Aorta (tissue), 5 donors: Measurements from ENCODE around the gene TTC7B. TPM values are rescaled to one million over a fixed set of nuclear protein-coding genes. Genes with fewer than 3 reads are reported as not detected.
"Not testable (repeated sequence)": the region's sequence is repeated elsewhere in the genome, so short reads cannot be mapped to it uniquely, and the experiment has no call there.

Experiments used
- ATAC-seq: fragments of 200-7000 bp; cut with Tn5 transposase; one replicate; pipeline ENCODE4 v1.9.1; 2022; ENCODE audit warnings: moderate library complexity; ENCODE audit not compliant: low FRiP score
- DNase-seq, 2 donors: peaks; one replicate each; pipeline ENCODE4 v3.0.0-alpha.2; 2020
- H3K27ac ChIP-seq, 2 donors: one replicate each; pipeline ENCODE4 v1.5.1; 2013; ENCODE audit warnings: low read length in 2 of 2, mild to moderate bottlenecking in 2 of 2, moderate library complexity in 2 of 2, control low read depth in 1 of 2, inconsistent platforms in 1 of 2, low read depth in 1 of 2
- H3K27me3 ChIP-seq, 2 donors: one replicate each; pipeline ENCODE4 v1.6.1; 2013; ENCODE audit warnings: control low read depth in 1 of 2, low read length in 1 of 2, mild to moderate bottlenecking in 1 of 2, moderate library complexity in 1 of 2; ENCODE audit not compliant: insufficient read depth in 2 of 2, control insufficient read depth in 1 of 2
- H3K36me3 ChIP-seq, 2 donors: one replicate each; pipeline ENCODE4 v1.6.1; 2013; ENCODE audit warnings: control low read depth in 1 of 2, low read length in 1 of 2, mild to moderate bottlenecking in 1 of 2; ENCODE audit not compliant: insufficient read depth in 2 of 2, control insufficient read depth in 1 of 2
- H3K4me1 ChIP-seq, 2 donors: one replicate each; pipeline ENCODE4 v1.6.1; 2013; ENCODE audit warnings: low read length in 2 of 2, control low read depth in 1 of 2, mild to moderate bottlenecking in 1 of 2, moderate library complexity in 1 of 2; ENCODE audit not compliant: insufficient read depth in 2 of 2, control insufficient read depth in 1 of 2
- H3K4me3 ChIP-seq, 2 donors: one replicate each; pipeline ENCODE4 v1.5.1; 2013; ENCODE audit warnings: low read length in 2 of 2, control low read depth in 1 of 2, mild to moderate bottlenecking in 1 of 2
- H3K9me3 ChIP-seq: one replicate; pipeline ENCODE4 v1.6.1; 2013; ENCODE audit warnings: mild to moderate bottlenecking, low read length; ENCODE audit not compliant: control insufficient read depth
- WGBS, 2 donors: extraction: QIAGEN DNeasy Blood & Tissue Kit; methylation state at CpG; one replicate each; pipeline ENCODE4 v1.1.7; 2013; 5-methylcytosine and 5-hydroxymethylcytosine counted together
- intact Hi-C, 2 donors: fragments of 100-400 bp; cut with DNase I; formaldehyde crosslinking; loops; one replicate each; pipeline versions ENCODE4 v1.14.2 to v1.15.0; 2022
- polyA plus RNA-seq, 2 donors: library from polyadenylated mRNA; stranded (reverse); fragments of 200-250 nt; gene quantifications; one replicate each; pipeline ENCODE4 v1.2.3, GENCODE V29; 2013
- total RNA-seq, 2 donors: library from RNA; stranded (reverse); fragmentation: NEBNext Ultra II Directional; extraction: Animal tissue kit (Norgen Biotek cat#: 25700); gene quantifications; one replicate each; pipeline ENCODE4 v1.2.1, GENCODE V29; 2021
- donor health status: healthy with polysubstance abuse.
- donor health status: Bipolar disorder and iron deficiency.
- donor health status: DM: no; HTN: no; CAD: no.
- donor health status: DM: no; HTN: no; CAD: no.
- donor health status: DM: yes; HTN: yes; CAD: no.

TTC7B gene
- total and polyA plus RNA-seq, 4 donors = 17.9 to 57.4 (median 40.1) TPM

DNA sequence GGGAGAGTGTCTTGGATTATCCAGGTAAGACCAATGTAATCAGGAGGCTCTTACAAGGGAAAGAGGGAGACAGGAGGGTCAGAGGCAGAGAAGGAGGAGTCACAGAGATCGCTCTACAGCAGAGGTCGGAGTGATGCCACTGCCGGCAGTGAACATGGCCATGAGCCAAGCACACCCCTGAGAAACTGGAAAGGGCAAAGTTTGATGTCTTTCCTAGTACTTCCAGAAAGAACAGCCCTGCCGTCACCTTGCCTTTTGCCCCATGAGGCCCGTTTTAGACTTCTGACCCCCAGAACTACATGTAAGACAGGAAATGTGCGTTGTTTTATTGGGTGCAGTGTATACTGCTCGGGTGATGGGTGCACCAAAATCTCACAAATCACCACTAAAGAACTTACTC lies 285.7 kb downstream of the TTC7B start:
- WGBS, 2 donors = 89 to 90% methylated on average over 7 of the region's 7 CpGs
- no peak for DNase-seq

DNA sequence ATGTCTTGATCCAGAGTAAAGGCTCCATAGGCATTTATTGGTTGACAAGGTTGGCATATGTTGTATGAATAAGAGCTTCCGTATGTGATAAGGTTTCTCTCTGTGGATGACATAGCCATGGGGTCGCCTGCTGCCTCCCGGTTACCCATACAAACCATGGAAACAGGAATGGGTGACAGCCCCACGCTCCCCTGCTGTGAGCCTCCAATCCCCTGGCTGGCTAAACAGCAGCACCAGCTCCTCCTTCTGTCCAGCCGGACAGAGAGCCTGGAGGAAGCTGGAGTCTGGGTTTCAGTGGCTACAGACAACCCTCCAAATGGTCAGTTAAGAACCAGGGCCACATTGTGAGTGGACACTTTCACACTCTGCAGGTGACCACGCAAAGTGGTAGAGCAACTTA lies 288.3 kb downstream of the TTC7B start:
- Histone ChIP-seq H3K4me3 (no peak overlapping the region), H3K27ac (no peak overlapping the region), H3K27me3 (no peaks in the 10 kb centered on the region), H3K36me3 (no peaks in the 10 kb centered on the region), H3K9me3 (no peaks in the 10 kb centered on the region), H3K4me1 (no peaks in the 10 kb centered on the region)
- intact Hi-C loops = no loop called here
- ATAC-seq = no peak
- 94 to 95% methylated on average over 6 of the region's 6 CpGs for WGBS, 2 donors
- peak in 1 of 2 donors; percentile 66 for DNase-seq

More for the DNA sequence above, 285.7 kb downstream of the TTC7B start:
- no peak for ATAC-seq
- H3K27ac ChIP-seq = no peak overlapping the region
- H3K9me3 ChIP-seq = no peaks in the 10 kb centered on the region
- no peaks in the 10 kb centered on the region for H3K36me3 ChIP-seq
- H3K4me1 ChIP-seq = no peaks in the 10 kb centered on the region
- H3K27me3 ChIP-seq = no peaks in the 10 kb centered on the region
- intact Hi-C loops = no loop called here
- no peak overlapping the region for H3K4me3 ChIP-seq

- WGBS, 2 donors = 66 to 70% methylated on average over 8 of the region's 8 CpGs
- H3K27ac ChIP-seq, H3K4me1 ChIP-seq, H3K4me3 ChIP-seq, H3K36me3 ChIP-seq, DNase-seq, intact Hi-C loops, H3K27me3 ChIP-seq, ATAC-seq, H3K9me3 ChIP-seq: not testable (repeated sequence)
These were observed 289.7 kb downstream of the TTC7B start for GRCh38 chr14:90526536-90526935.

GRCh38 chr14:90525353-90526028 lies 290.7 kb downstream of the TTC7B start:
- intact Hi-C loops = loop anchor here in 1 of 2 donors (2.0 kb wide), 1 partner anchor 117 kb away; no protein-coding TSS in a partner anchor
- ATAC-seq, H3K36me3 ChIP-seq, H3K4me1 ChIP-seq, H3K27me3 ChIP-seq, H3K27ac ChIP-seq, H3K4me3 ChIP-seq, H3K9me3 ChIP-seq: not testable (repeated sequence)
- peak in 1 of 2 donors; percentile 33 for DNase-seq
- 84 to 86% methylated on average over 26 to 31 of the region's 42 CpGs for WGBS, 2 donors

DNA sequence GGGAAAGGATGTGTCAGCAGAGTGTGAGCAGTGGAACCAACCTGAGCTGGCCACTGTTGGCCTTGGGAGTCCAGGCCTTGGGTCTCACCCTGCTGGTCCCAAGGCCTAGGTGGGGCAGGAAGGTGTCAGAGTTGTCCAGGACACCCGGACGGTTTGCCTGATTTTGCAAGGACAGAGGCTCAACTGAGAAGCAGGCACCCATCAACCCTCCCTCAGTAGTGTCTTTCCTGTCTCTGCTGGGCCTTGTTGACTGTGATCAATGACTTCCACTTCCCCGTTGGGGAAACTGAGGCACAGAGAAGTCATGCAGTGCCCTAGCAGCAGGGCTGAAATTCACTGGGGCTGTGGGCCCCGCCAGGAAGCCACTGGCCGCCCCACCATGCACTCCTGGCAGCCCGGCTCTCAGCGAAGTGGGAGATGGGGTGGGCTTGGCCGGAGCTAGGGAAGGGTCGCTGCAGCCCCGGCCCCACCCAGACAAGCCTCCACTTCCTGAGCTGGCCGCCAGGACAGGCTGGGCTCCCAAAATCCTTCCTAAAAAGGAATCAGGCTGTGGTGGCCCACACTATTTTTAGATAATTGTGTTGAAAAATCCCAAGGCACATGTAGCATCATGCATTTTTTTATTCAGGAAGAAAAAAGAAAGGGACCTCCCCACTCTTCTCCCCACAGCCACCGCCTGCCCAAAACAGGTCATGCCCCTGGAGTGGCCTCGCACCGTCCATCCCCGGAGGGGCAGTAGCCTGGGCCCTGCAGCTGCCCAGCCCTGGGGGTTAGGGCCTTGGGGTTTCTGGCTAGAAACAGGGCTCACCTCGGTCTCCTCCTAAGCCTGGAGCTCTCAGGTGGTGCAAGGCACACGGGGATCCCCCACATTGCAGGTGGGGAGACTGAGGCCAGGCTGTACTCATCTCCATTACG lies 292.0 kb downstream of the TTC7B start:
- H3K9me3 ChIP-seq = no peaks in the 10 kb centered on the region
- 32% methylated on average over 18 of the region's 18 CpGs for WGBS, 2 donors
- H3K4me3 ChIP-seq = no peak overlapping the region
- ATAC-seq (peak; percentile 49), DNase-seq (peak in 1 of 2 donors; percentile 80)
- intact Hi-C loops = loop anchor here (2.0 to 5.0 kb wide), 3 partner anchors 115 to 173 kb away; partner anchors contain the start of gene CALM1 (in 1 of the 2)
- no peaks in the 10 kb centered on the region for H3K4me1 ChIP-seq
- H3K27me3 ChIP-seq = no peaks in the 10 kb centered on the region
- no peaks in the 10 kb centered on the region for H3K36me3 ChIP-seq
- peak overlapping the region; percentile 4 to 76 for H3K27ac ChIP-seq

DNA sequence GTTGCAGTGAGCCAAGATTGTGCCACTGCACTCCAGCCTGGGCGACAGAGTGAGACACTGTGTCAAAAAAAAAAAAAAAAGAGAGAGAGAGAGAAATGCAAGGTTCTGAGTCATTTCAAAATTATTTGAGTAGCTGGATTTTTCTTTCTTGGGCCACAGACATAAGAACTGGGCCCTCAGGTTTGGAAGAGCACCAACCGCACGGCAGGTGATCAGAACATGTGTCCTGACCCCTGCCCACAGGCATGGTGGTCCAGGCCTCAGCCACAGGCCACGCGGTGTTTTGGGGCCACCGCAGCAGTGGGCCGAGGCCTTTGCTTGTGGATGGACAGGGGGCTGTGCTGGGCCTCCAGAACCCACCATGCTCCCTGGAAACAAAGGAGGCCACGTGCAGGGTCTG lies 292.7 kb downstream of the TTC7B start:
- DNase-seq = peak in 1 of 2 donors; percentile 74
- Histone ChIP-seq H3K4me1 (no peaks in the 10 kb centered on the region), H3K9me3 (no peaks in the 10 kb centered on the region), H3K36me3 (no peaks in the 10 kb centered on the region), H3K4me3 (no peak overlapping the region), H3K27me3 (no peaks in the 10 kb centered on the region), H3K27ac (peak overlapping the region in 1 of 2 donors; percentile 76)
- peak; percentile 57 for ATAC-seq
- intact Hi-C loops = loop anchor here in 1 of 2 donors (5.0 kb wide), 2 partner anchors 126 to 174 kb away; partner anchors contain the start of gene CALM1
- WGBS, 2 donors = 55 to 59% methylated on average over 8 of the region's 8 CpGs

- no peaks in the 10 kb centered on the region for H3K9me3 ChIP-seq
- no peak overlapping the region for H3K4me3 ChIP-seq
- peak; percentile 85 to 92 for DNase-seq
- H3K27ac ChIP-seq = peak overlapping the region in 1 of 2 donors; percentile 74
- no peaks in the 10 kb centered on the region for H3K36me3 ChIP-seq
- 5 to 8% methylated on average over 21 of the region's 21 CpGs for WGBS, 2 donors
- peak; percentile 81 for ATAC-seq
- no peaks in the 10 kb centered on the region for H3K4me1 ChIP-seq
- intact Hi-C loops = loop anchor here in 1 of 2 donors (5.0 kb wide), 2 partner anchors 125 to 175 kb away; partner anchors contain the start of gene CALM1
- H3K27me3 ChIP-seq = no peaks in the 10 kb centered on the region
These were observed 293.5 kb downstream of the TTC7B start for GRCh38 chr14:90522571-90523191.

DNA sequence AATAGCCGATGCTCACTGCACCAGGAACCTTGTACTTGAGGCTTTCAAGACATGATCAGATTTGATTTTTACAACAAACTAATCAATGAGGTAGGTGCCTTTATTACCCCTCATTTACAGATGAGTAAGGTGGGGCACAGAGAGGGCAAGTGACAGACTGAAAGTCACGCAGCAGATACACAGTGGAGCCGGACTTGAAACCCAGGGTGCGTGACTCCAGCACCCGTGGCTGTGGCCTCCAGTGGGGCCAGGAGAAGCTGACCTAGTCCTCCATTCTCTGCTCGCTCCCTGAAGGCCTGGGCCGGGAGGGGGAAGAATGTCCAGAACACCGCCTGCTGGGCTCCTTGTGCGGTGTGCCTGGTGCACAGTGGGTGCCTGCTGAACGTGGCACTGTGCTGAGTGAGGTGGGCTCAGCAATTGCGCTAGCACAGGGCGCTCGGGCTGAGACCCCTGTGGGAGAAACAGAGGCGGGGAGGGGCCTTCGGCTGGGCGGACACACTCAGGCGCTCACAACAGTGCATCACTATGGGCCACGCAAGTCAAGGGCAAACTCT lies 294.2 kb downstream of the TTC7B start:
- H3K36me3 ChIP-seq = no peaks in the 10 kb centered on the region
- intact Hi-C loops = loop anchor here in 1 of 2 donors (5.0 kb wide), 2 partner anchors 125 to 175 kb away; partner anchors contain the start of gene CALM1
- no peaks in the 10 kb centered on the region for H3K9me3 ChIP-seq
- H3K4me3 ChIP-seq = no peak overlapping the region
- DNase-seq = peak in 1 of 2 donors; percentile 76
- H3K27ac ChIP-seq = peak overlapping the region in 1 of 2 donors; percentile 74
- 87 to 90% methylated on average over 18 of the region's 18 CpGs for WGBS, 2 donors
- ATAC-seq = no peak
- H3K27me3 ChIP-seq = no peaks in the 10 kb centered on the region
- H3K4me1 ChIP-seq = no peaks in the 10 kb centered on the region
